Body of pancreas (tissue), 4 donors: ENCODE data around the gene C8A.

Experiments used
- POLR2A ChIP-seq, 3 donors: fragments of 450-650 bp; IDR thresholded peaks; one replicate each; pipeline ENCODE4 v1.6.1; 2016; ENCODE audit warnings: antibody characterized with exemption in 3 of 3, mild to moderate bottlenecking in 2 of 3
- TF ChIP-seq, protein P1 (sequence below), 7 experiments: fragments of 450-650 bp in 4 of 7; fragments of 200-600 bp in 3 of 7; sonication (generic) in 3 of 7; IDR thresholded peaks; one replicate each; pipeline ENCODE4 v1.5.1; 2016 to 2019; ENCODE audit warnings: antibody characterized with exemption in 7 of 7

DNA sequence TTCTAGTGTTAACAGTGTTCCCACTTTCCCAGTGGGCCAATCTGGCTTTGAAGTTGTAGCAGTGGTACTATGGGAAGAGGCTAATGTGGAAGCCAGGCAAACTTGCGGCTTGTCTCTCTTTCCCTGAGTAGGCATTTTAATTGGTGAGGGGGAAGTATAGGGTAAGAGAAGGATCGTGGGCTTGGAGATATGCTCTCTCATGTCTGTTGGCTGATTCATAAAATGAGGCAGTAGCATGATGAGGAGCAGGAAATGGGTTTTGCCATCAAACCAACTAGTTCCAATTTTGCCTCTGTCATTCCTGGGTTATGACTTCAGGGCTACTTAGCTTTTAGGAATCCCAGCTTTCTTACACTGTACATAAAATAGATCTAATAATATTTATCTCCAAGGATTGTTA lies 12.1 kb downstream of the C8A start:
- TF ChIP-seq, protein P1, sequence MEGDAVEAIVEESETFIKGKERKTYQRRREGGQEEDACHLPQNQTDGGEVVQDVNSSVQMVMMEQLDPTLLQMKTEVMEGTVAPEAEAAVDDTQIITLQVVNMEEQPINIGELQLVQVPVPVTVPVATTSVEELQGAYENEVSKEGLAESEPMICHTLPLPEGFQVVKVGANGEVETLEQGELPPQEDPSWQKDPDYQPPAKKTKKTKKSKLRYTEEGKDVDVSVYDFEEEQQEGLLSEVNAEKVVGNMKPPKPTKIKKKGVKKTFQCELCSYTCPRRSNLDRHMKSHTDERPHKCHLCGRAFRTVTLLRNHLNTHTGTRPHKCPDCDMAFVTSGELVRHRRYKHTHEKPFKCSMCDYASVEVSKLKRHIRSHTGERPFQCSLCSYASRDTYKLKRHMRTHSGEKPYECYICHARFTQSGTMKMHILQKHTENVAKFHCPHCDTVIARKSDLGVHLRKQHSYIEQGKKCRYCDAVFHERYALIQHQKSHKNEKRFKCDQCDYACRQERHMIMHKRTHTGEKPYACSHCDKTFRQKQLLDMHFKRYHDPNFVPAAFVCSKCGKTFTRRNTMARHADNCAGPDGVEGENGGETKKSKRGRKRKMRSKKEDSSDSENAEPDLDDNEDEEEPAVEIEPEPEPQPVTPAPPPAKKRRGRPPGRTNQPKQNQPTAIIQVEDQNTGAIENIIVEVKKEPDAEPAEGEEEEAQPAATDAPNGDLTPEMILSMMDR (IDR thresholded peaks at IDR 0.05) = no peak
- TF ChIP-seq POLR2A (IDR thresholded peaks at IDR 0.05) = no peak
